Activated gamma-delta T cell (primary cell): ENCODE results near the gene CENPO.

Experiments
- DNase-seq: peaks from one replicate; lab custom pipeline; 2025; lab: John Stamatoyannopoulos, UW
- total RNA-seq, 2 donors: gene quantifications; one replicate each; lab custom pipeline; 2026; lab: John Stamatoyannopoulos, UW

The CENPO gene
- 11.6 to 13.9 reads per million in 2 donors for total RNA-seq

GRCh38 chr2:24792874-24793760 lies at the start of gene CENPO, which contains the start of gene PTRHD1:
TSS of gene CENPO (plus strand) at chr2:24793425. CDS start at chr2:24793920, 495 bp downstream.
TSS of gene PTRHD1 (minus strand) at chr2:24793391. CDS start at chr2:24793377, 14 bp downstream.
- DNase-seq, result peak; percentile 78

GRCh38 chr2:24743924-24744323 lies 49.3 kb upstream of the CENPO start:
- no peak for DNase-seq

- DNase-seq, result no peak
Measured at GRCh38 chr2:24744356-24744755, 48.9 kb upstream of the CENPO start.

GRCh38 chr2:24745825-24746224 lies 47.4 kb upstream of the CENPO start:
- DNase-seq, result no peak

- no peak for DNase-seq
Measured at GRCh38 chr2:24747299-24747698, 45.9 kb upstream of the CENPO start.

GRCh38 chr2:24749069-24749691 lies 44.0 kb upstream of the CENPO start:
- DNase-seq, result no peak

- no peak for DNase-seq
Measured at GRCh38 chr2:24754985-24755705, 38.1 kb upstream of the CENPO start.

GRCh38 chr2:24756789-24757188 lies 36.4 kb upstream of the CENPO start:
- DNase-seq, result no peak

GRCh38 chr2:24761866-24762265 lies 31.4 kb upstream of the CENPO start:
- no peak for DNase-seq

GRCh38 chr2:24762518-24762917 lies 30.7 kb upstream of the CENPO start:
- DNase-seq, result no peak

GRCh38 chr2:24763843-24764242 lies 29.4 kb upstream of the CENPO start:
- no peak for DNase-seq

GRCh38 chr2:24766609-24767008 lies 26.6 kb upstream of the CENPO start:
- DNase-seq, result no peak

- DNase-seq, result no peak
Measured at GRCh38 chr2:24768013-24768412, 25.2 kb upstream of the CENPO start.

- DNase-seq, result no peak
Measured at GRCh38 chr2:24768601-24769000, 24.6 kb upstream of the CENPO start.

GRCh38 chr2:24771061-24771460 lies 22.2 kb upstream of the CENPO start:
- DNase-seq, result no peak

GRCh38 chr2:24771764-24772586 lies 21.2 kb upstream of the CENPO start:
- no peak for DNase-seq

GRCh38 chr2:24774373-24774772 lies 18.9 kb upstream of the CENPO start:
- no peak for DNase-seq

GRCh38 chr2:24779116-24779515 lies 14.1 kb upstream of the CENPO start:
- no peak for DNase-seq

GRCh38 chr2:24783641-24784040 lies 9.6 kb upstream of the CENPO start:
- no peak for DNase-seq

- no peak for DNase-seq
Measured at GRCh38 chr2:24785671-24786321, 7.4 kb upstream of the CENPO start.

- no peak for DNase-seq
Measured at GRCh38 chr2:24787532-24787931, 5.7 kb upstream of the CENPO start.
